K562 (cell line): ENCODE results near the gene STXBP6. TPM values are rescaled to one million over a fixed set of nuclear protein-coding genes. Genes with fewer than 3 reads are reported as not detected.

Experiments used
- ATAC-seq: fragments of 200-7000 bp; cut with Tn5 transposase; 3 replicates; pipeline ENCODE4 v1.9.1; 2020; ENCODE audit warnings: moderate library complexity
- BruUV-seq: library from RNA; stranded (reverse); fragments of 400-500 nt; replicated peaks from 2 replicates; lab custom pipeline; 2021; lab: Mats Ljungman, UMichigan
- CTCF ChIA-PET: fragments of 300-600 bp; formaldehyde crosslinking; extraction: SDS; loops from one replicate; lab custom pipeline; 2021; ENCODE audit warnings: low intra/inter-chr PET ratio; lab: Yijun Ruan, JAX
- POLR2A ChIA-PET: fragments of 300-600, 350-650 bp; sonication (Branson Sonifier 250); formaldehyde crosslinking; extraction: SDS; loops from one replicate; lab custom pipeline; 2021; ENCODE audit warnings: antibody characterized with exemption, inconsistent platforms; lab: Yijun Ruan, JAX
- DNase-seq, 4 experiments: peaks; one replicate each; pipeline versions ENCODE4 v3.0.0 to v3.0.0-alpha.2; 2011 to 2018; ENCODE audit warnings: low spot score in 3 of 4, mixed read lengths in 3 of 4; ENCODE audit errors: extremely low read depth in 1 of 4
- FAIRE-seq: peaks from 2 replicates; lab custom pipeline; 2011; peaks lifted over from hg19 to GRCh38; lab: Jason Lieb, UNC
- H2AFZ ChIP-seq: 2 replicates; pipeline ENCODE4 v1.6.0; 2011; ENCODE audit warnings: low read depth, low read length, control low read depth, inconsistent platforms
- H3K27ac ChIP-seq: fragments of 200-600 bp; 3 replicates; pipeline ENCODE4 v1.8.0; 2011; ENCODE audit warnings: low read depth, mild to moderate bottlenecking, control low read depth, inconsistent platforms, low read length, moderate library complexity, mixed read lengths; ENCODE audit errors: extremely low read depth
- H3K27me3 ChIP-seq, 2 experiments: fragments of 300-600 bp in 1 of 2; 2 replicates in 1 of 2; 3 replicates in 1 of 2; pipeline versions ENCODE4 v1.6.0 to v1.8.0; 2011; ENCODE audit warnings: inconsistent platforms in 2 of 2, low read length in 2 of 2, mild to moderate bottlenecking in 1 of 2, mixed read lengths in 1 of 2, moderate library complexity in 1 of 2; ENCODE audit not compliant: control insufficient read depth in 2 of 2, insufficient read depth in 2 of 2
- H3K36me3 ChIP-seq: fragments of 300-600 bp; 3 replicates; pipeline ENCODE4 v1.8.0; 2011; ENCODE audit warnings: mild to moderate bottlenecking, low read length, inconsistent platforms; ENCODE audit not compliant: control insufficient read depth, insufficient read depth
- H3K4me1 ChIP-seq, 2 experiments: fragments of 200-600 bp in 1 of 2; replicated peaks in 1 of 2; 2 replicates in 1 of 2; 3 replicates in 1 of 2; pipeline versions ENCODE4 v1.5.1 to v1.8.0; 2011; ENCODE audit warnings: inconsistent platforms in 2 of 2, low read length in 2 of 2, mild to moderate bottlenecking in 1 of 2, mixed read lengths in 1 of 2, moderate library complexity in 1 of 2; ENCODE audit not compliant: control insufficient read depth in 2 of 2, insufficient read depth in 2 of 2
- H3K4me2 ChIP-seq: 2 replicates; pipeline ENCODE4 v1.6.1; 2011; ENCODE audit warnings: low read length, control low read depth, inconsistent platforms, mixed read lengths; ENCODE audit not compliant: insufficient read depth
- H3K4me3 ChIP-seq: fragments of 200-600 bp; sonication (generic), shearing (Covaris generic); 2 replicates; pipeline ENCODE4 v1.5.1; 2016; ENCODE audit warnings: control low read depth, inconsistent platforms
- H3K79me2 ChIP-seq: fragments of 200-600 bp; 3 replicates; pipeline ENCODE4 v1.8.0; 2011; ENCODE audit warnings: low read length, inconsistent platforms; ENCODE audit not compliant: control insufficient read depth, insufficient read depth
- H3K9ac ChIP-seq, 2 experiments: 2 replicates each; pipeline versions ENCODE4 v1.6.0 to v1.6.1; 2011; ENCODE audit warnings: low read depth in 2 of 2, low read length in 2 of 2, control low read depth in 1 of 2, inconsistent platforms in 1 of 2, mild to moderate bottlenecking in 1 of 2, mixed read lengths in 1 of 2; ENCODE audit not compliant: insufficient read depth in 1 of 2
- H3K9me1 ChIP-seq: one replicate; pipeline ENCODE4 v1.6.0; 2011; ENCODE audit warnings: inconsistent platforms, mild to moderate bottlenecking, low read length, moderate library complexity; ENCODE audit not compliant: control insufficient read depth, insufficient read depth
- H3K9me3 ChIP-seq: replicated peaks from 2 replicates; pipeline ENCODE4 v1.5.1; 2011; ENCODE audit warnings: low read depth, low read length, inconsistent platforms; ENCODE audit not compliant: control insufficient read depth, insufficient read depth
- H4K20me1 ChIP-seq: replicated peaks from 2 replicates; pipeline ENCODE4 v1.6.1; 2011; ENCODE audit warnings: low read length, inconsistent platforms, mixed read lengths; ENCODE audit not compliant: control insufficient read depth, insufficient read depth
- CAMTA2 ChIP-seq: fragments of 250-450 bp; sonication (Bioruptor Pico); conservative IDR thresholded peaks from 2 replicates; pipeline ENCODE4 v1.5.1; 2022
- RBM34 ChIP-seq: fragments of 200-400 bp; formaldehyde crosslinking; IDR thresholded peaks from 2 replicates; pipeline ENCODE4 v1.6.1; 2018; ENCODE audit warnings: low read length, borderline replicate concordance; ENCODE audit not compliant: insufficient read depth
- SREBF1 ChIP-seq: fragments of 150-350 bp; IDR thresholded peaks from 2 replicates; pipeline ENCODE4 v1.6.1; 2014; ENCODE audit warnings: antibody characterized with exemption, low read depth, low read length, borderline replicate concordance
- ZNF253 ChIP-seq: fragments of 250-450 bp; sonication (Bioruptor Pico); conservative IDR thresholded peaks from 2 replicates; pipeline ENCODE4 v1.6.1; 2021; ENCODE audit warnings: mild to moderate bottlenecking
- ZNF644 ChIP-seq: fragments of 200-800 bp; sonication (Bioruptor generic); IDR thresholded peaks from 2 replicates; pipeline ENCODE4 v1.6.1; 2016; ENCODE audit warnings: low read depth, missing genetic modification characterization, missing compliant biosample characterization
- WGBS: fragments of 100-300 bp; shearing (Covaris generic); methylation state at CpG from one replicate; pipeline ENCODE4 v1.1.6; 2016; ENCODE audit warnings: low coverage, mixed read lengths; ENCODE audit not compliant: insufficient coverage; ENCODE audit errors: missing lambda C conversion rate; 5-methylcytosine and 5-hydroxymethylcytosine counted together
- in situ Hi-C: fragments of 300-500 bp; cut with MboI; formaldehyde crosslinking; loops from 4 replicates; pipeline ENCODE4 v1.15.0; 2018; ENCODE audit warnings: inconsistent platforms, mixed read lengths
- intact Hi-C: fragments of 100-400 bp; cut with micrococcal nuclease; formaldehyde crosslinking; loops from 2 replicates; pipeline ENCODE4 v1.14.2; 2022
- polyA plus RNA-seq, 8 experiments: library from polyadenylated mRNA; depleted of rRNA in 4 of 8; stranded (reverse) in 5 of 8; unstranded in 3 of 8; fragments of >200 nt; fragmentation: Nextera tagmentation in 2 of 8; fragmentation: Illumina TruSeq in 1 of 8; extraction: Ambion mirVana in 2 of 8; extraction: Trizol in 1 of 8; gene quantifications; 2 replicates each; pipeline versions ENCODE4 v1.2.1 to v1.2.3, GENCODE V29; 2011 to 2014; ENCODE audit warnings: inconsistent platforms in 1 of 8, missing spikeins in 1 of 8
- total RNA-seq, 7 experiments: library from RNA; depleted of rRNA in 6 of 7; stranded (reverse); fragments of >200 nt in 6 of 7; fragmentation: Illumina TruSeq in 2 of 7; extraction: Trizol in 2 of 7; gene quantifications; 2 replicates each; pipeline versions ENCODE4 v1.2.1 to v1.2.3, GENCODE V29; 2011 to 2021; ENCODE audit warnings: low replicate concordance in 1 of 7
- TF ChIP-seq, protein P1 (sequence below): fragments of 450-650 bp; IDR thresholded peaks from 2 replicates; pipeline ENCODE4 v1.6.1; 2016; ENCODE audit warnings: borderline replicate concordance
- TF ChIP-seq, protein P2 (sequence below): fragments of 450-650 bp; IDR thresholded peaks from 2 replicates; pipeline ENCODE4 v1.6.1; 2017; ENCODE audit warnings: antibody characterized with exemption, mild to moderate bottlenecking
- TF ChIP-seq, protein P3 (sequence below): sonication (generic); formaldehyde crosslinking; IDR thresholded peaks from 2 replicates; pipeline ENCODE4 v1.8.1; 2022; ENCODE audit warnings: missing genetic modification reagents

STXBP6 gene
- total and polyA plus RNA-seq, 9 of the 15 experiments (the other 6 are each of a cell fraction or from before 2014, with no cell fraction given), result 0.27 to 0.89 (median 0.59) TPM

DNA sequence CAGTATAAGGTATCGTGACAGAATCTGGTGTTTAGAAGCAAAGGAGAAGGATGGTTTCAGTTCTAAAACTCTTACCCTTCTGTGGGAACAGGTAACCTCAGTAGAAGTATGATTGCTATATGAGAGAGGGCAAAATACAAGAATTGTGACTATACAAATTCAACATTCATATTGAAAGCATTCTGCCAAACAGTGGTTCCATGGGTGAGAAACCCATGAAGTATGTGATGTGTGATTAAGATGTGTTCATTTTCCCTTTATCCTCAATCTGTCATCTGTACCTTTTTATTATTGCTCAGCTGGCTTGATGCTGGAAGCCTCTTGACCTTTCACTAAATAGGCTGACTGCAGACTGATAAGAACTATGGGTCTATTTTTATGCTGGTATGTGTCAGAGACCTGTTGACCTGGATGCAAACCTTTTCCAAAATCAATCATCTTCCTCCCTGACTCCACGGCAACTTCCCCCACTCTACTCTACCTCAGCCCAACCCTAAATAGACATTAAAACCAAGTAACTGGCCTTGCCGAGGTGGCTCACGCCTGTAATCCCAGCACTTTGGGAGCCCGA lies 109.6 kb downstream of the STXBP6 start:
- H2AFZ ChIP-seq, result no peak overlapping the region
- DNase-seq, result no peak
- POLR2A ChIA-PET, result no interaction called here

DNA sequence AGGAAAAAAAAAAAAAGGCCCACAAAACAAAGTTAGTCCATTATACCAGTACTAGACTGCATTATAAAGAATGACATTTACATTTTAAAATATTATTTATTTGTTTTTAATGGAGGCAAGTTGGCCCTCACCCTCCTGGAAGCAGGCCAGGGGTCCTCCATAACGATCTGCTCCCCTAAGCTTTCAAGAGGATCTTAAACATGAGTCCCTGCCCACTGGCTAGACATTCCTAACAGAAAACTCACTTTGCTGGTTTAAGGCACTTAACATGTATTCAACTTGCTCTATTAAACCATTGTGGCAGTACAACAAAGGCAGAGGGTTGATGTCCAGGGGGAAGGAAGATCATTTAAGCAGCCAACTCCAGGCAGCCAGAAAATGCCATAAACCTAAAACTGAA lies 111.4 kb downstream of the STXBP6 start:
- CTCF ChIA-PET, result no interaction called here
- POLR2A ChIA-PET, result no interaction called here
- TF ChIP-seq, protein P1, sequence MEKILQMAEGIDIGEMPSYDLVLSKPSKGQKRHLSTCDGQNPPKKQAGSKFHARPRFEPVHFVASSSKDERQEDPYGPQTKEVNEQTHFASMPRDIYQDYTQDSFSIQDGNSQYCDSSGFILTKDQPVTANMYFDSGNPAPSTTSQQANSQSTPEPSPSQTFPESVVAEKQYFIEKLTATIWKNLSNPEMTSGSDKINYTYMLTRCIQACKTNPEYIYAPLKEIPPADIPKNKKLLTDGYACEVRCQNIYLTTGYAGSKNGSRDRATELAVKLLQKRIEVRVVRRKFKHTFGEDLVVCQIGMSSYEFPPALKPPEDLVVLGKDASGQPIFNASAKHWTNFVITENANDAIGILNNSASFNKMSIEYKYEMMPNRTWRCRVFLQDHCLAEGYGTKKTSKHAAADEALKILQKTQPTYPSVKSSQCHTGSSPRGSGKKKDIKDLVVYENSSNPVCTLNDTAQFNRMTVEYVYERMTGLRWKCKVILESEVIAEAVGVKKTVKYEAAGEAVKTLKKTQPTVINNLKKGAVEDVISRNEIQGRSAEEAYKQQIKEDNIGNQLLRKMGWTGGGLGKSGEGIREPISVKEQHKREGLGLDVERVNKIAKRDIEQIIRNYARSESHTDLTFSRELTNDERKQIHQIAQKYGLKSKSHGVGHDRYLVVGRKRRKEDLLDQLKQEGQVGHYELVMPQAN, result no peak
- TF ChIP-seq CAMTA2 (CRISPR knock-in tag) (no peak), RBM34 (no peak), SREBF1 (no peak)
- TF ChIP-seq, protein P2, sequence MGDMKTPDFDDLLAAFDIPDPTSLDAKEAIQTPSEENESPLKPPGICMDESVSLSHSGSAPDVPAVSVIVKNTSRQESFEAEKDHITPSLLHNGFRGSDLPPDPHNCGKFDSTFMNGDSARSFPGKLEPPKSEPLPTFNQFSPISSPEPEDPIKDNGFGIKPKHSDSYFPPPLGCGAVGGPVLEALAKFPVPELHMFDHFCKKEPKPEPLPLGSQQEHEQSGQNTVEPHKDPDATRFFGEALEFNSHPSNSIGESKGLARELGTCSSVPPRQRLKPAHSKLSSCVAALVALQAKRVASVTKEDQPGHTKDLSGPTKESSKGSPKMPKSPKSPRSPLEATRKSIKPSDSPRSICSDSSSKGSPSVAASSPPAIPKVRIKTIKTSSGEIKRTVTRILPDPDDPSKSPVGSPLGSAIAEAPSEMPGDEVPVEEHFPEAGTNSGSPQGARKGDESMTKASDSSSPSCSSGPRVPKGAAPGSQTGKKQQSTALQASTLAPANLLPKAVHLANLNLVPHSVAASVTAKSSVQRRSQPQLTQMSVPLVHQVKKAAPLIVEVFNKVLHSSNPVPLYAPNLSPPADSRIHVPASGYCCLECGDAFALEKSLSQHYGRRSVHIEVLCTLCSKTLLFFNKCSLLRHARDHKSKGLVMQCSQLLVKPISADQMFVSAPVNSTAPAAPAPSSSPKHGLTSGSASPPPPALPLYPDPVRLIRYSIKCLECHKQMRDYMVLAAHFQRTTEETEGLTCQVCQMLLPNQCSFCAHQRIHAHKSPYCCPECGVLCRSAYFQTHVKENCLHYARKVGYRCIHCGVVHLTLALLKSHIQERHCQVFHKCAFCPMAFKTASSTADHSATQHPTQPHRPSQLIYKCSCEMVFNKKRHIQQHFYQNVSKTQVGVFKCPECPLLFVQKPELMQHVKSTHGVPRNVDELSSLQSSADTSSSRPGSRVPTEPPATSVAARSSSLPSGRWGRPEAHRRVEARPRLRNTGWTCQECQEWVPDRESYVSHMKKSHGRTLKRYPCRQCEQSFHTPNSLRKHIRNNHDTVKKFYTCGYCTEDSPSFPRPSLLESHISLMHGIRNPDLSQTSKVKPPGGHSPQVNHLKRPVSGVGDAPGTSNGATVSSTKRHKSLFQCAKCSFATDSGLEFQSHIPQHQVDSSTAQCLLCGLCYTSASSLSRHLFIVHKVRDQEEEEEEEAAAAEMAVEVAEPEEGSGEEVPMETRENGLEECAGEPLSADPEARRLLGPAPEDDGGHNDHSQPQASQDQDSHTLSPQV, result no peak
- TF ChIP-seq, protein P3, sequence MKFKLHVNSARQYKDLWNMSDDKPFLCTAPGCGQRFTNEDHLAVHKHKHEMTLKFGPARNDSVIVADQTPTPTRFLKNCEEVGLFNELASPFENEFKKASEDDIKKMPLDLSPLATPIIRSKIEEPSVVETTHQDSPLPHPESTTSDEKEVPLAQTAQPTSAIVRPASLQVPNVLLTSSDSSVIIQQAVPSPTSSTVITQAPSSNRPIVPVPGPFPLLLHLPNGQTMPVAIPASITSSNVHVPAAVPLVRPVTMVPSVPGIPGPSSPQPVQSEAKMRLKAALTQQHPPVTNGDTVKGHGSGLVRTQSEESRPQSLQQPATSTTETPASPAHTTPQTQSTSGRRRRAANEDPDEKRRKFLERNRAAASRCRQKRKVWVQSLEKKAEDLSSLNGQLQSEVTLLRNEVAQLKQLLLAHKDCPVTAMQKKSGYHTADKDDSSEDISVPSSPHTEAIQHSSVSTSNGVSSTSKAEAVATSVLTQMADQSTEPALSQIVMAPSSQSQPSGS (CRISPR knock-in tag), result no peak

More for the DNA sequence above, 109.6 kb downstream of the STXBP6 start:
- Histone ChIP-seq H3K27me3 (no peaks in the 10 kb centered on the region), H3K36me3 (no peaks in the 10 kb centered on the region), H3K9me1 (no peaks in the 10 kb centered on the region), H4K20me1 (no peaks in the 10 kb centered on the region), H3K9me3 (no peaks in the 10 kb centered on the region), H3K4me3 (no peak overlapping the region), H3K79me2 (no peaks in the 10 kb centered on the region), H3K27ac (no peak overlapping the region), H3K4me1 (no peaks in the 10 kb centered on the region), H3K9ac (no peak overlapping the region), H3K4me2 (no peak overlapping the region)
- ATAC-seq (no peak), FAIRE-seq (no peak)
- 4% methylated on average over 5 of the region's 5 CpGs for WGBS
- in situ Hi-C loops, result no loop called here
- CTCF ChIA-PET, result no interaction called here
- TF ChIP-seq ZNF253 (CRISPR knock-in tag) (no peak), ZNF644 (tag) (no peak)
- intact Hi-C loops, result no loop called here
- BruUV-seq, result no TSS peak

More for the DNA sequence above, 111.4 kb downstream of the STXBP6 start:
- Histone ChIP-seq H3K4me3 (no peak overlapping the region), H3K36me3 (no peaks in the 10 kb centered on the region), H3K9ac (no peak overlapping the region), H3K27me3 (no peaks in the 10 kb centered on the region), H4K20me1 (no peaks in the 10 kb centered on the region), H3K9me1 (no peaks in the 10 kb centered on the region), H3K4me1 (no peaks in the 10 kb centered on the region), H3K9me3 (no peaks in the 10 kb centered on the region), H3K79me2 (no peaks in the 10 kb centered on the region), H2AFZ (no peak overlapping the region), H3K27ac (no peak overlapping the region), H3K4me2 (no peak overlapping the region)
- ATAC-seq, result no peak
- intact Hi-C loops, result no loop called here
- 0% methylated on average over 1 of the region's 1 CpG for WGBS
- in situ Hi-C loops, result no loop called here
- no peak for DNase-seq
- BruUV-seq, result no TSS peak
- no peak for FAIRE-seq
